ENCODE data around the gene PNLIPRP1.

The PNLIPRP1 gene

DNA sequence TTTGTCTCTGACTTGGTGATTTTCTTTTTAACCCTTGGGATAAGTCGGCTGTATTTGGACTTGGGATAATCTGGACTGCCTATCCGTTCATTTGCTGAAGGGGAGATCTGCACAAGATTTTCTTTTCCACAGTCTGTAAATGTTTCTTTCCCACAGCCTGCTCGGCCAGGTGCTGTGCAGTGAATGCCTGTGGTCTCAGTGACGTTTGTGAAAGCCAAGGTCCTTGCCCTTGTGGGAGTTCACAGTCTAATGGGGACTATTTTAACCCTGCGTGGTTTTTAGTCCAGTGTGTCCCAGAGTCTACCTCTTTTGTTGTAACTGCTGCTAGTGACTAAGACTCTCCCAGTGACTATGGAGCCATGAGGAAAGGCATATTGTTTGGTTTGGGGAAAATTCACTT lies 36.1 kb upstream of the PNLIPRP1 start:
- H3K36me3 ChIP-seq (ENCODE audit: insufficient read depth, insufficient read length, low read length): no peaks in the 10 kb centered on the region
- no peaks in the 10 kb centered on the region for H3K9me3 ChIP-seq (ENCODE audit: insufficient read depth, low read length)
- TF ChIP-seq SUZ12 (IDR thresholded peaks at IDR 0.05; ENCODE audit: extremely low read depth, insufficient read depth, insufficient read length) (no peak), ZNF274 (IDR thresholded peaks at IDR 0.05; ENCODE audit: low read depth, low read length) (no peak), YY1 (IDR thresholded peaks at IDR 0.05; ENCODE audit: insufficient read depth, insufficient read length) (no peak)
- no peak overlapping the region for H3K4me3 ChIP-seq (ENCODE audit: insufficient read length, low read depth)
- no peak overlapping the region for H3K9ac ChIP-seq (ENCODE audit: insufficient read length, low read depth)
- no peaks in the 10 kb centered on the region for H3K27me3 ChIP-seq (ENCODE audit: insufficient read depth, insufficient read length)
- H3K4me1 ChIP-seq (ENCODE audit: insufficient read depth, insufficient read length): no peaks in the 10 kb centered on the region
- no peak for DNase-seq (ENCODE audit: low read depth, low spot score)

DNA sequence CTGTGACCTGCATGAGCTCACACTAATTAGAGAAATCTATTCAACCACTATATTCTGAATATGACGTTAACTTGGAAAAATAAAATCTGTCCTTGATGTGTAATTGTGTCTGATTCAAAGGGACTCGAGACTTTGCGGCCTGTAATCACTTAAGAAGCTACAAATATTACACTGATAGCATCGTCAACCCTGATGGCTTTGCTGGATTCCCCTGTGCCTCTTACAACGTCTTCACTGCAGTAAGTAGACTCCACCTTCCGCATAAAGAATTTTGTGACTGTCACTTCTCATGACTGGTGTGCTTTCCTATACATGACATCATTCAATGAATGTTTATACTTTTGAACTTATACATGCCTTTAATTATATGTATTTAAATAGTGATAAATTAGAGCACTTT lies 34.9 kb upstream of the PNLIPRP1 start:
- Histone ChIP-seq H3K4me1 (ENCODE audit: insufficient read depth, insufficient read length) (no peaks in the 10 kb centered on the region), H3K27me3 (ENCODE audit: insufficient read depth, insufficient read length) (no peaks in the 10 kb centered on the region), H3K36me3 (ENCODE audit: insufficient read depth, insufficient read length, low read length) (no peaks in the 10 kb centered on the region), H3K9me3 (ENCODE audit: insufficient read depth, low read length) (no peaks in the 10 kb centered on the region), H3K9ac (ENCODE audit: insufficient read length, low read depth) (no peak overlapping the region), H3K4me3 (ENCODE audit: insufficient read length, low read depth) (no peak overlapping the region)
- no peak for DNase-seq (ENCODE audit: low read depth, low spot score)
- TF ChIP-seq YY1 (IDR thresholded peaks at IDR 0.05; ENCODE audit: insufficient read depth, insufficient read length) (no peak), SUZ12 (IDR thresholded peaks at IDR 0.05; ENCODE audit: extremely low read depth, insufficient read depth, insufficient read length) (no peak), ZNF274 (IDR thresholded peaks at IDR 0.05; ENCODE audit: low read depth, low read length) (no peak)

DNA sequence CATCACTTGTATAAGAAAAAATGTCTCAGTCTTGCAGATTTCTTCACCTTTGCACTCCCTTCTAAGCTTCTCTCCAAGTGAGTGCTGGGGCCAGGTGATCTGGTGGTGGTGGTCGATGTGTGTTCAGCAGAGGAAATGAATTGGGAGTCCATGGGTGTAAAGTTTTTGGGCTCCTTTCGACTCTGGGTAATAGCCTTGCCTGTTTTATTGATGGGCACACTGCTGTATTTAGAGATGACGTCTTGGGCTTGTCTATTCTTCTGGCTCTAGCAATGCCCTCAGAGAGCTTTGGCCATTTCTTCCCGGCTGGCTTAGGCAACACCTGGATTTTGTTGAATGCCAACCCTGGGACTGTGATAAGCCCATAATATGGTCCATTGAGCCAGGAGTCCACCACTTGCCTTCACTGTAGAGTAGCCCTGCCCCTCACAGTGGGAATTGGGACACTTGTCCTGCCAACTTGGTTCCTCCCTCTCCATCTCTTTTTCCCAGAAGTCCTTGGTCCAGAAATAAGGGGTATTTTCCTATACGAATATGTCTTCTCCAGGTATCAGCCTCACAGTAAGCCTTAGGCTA lies 33.4 kb upstream of the PNLIPRP1 start:
- H3K9ac ChIP-seq (ENCODE audit: insufficient read length, low read depth): no peak overlapping the region
- TF ChIP-seq ZNF274 (IDR thresholded peaks at IDR 0.05; ENCODE audit: low read depth, low read length): no peak
- no peak for TF ChIP-seq SUZ12 (IDR thresholded peaks at IDR 0.05; ENCODE audit: extremely low read depth, insufficient read depth, insufficient read length)
- no peak for TF ChIP-seq YY1 (IDR thresholded peaks at IDR 0.05; ENCODE audit: insufficient read depth, insufficient read length)
- no peak for DNase-seq (ENCODE audit: low read depth, low spot score)
- H3K27me3 ChIP-seq (ENCODE audit: insufficient read depth, insufficient read length): no peaks in the 10 kb centered on the region
- no peak overlapping the region for H3K4me3 ChIP-seq (ENCODE audit: insufficient read length, low read depth)
- H3K36me3 ChIP-seq (ENCODE audit: insufficient read depth, insufficient read length, low read length): no peaks in the 10 kb centered on the region
- no peaks in the 10 kb centered on the region for H3K4me1 ChIP-seq (ENCODE audit: insufficient read depth, insufficient read length)
- H3K9me3 ChIP-seq (ENCODE audit: insufficient read depth, low read length): no peaks in the 10 kb centered on the region

DNA sequence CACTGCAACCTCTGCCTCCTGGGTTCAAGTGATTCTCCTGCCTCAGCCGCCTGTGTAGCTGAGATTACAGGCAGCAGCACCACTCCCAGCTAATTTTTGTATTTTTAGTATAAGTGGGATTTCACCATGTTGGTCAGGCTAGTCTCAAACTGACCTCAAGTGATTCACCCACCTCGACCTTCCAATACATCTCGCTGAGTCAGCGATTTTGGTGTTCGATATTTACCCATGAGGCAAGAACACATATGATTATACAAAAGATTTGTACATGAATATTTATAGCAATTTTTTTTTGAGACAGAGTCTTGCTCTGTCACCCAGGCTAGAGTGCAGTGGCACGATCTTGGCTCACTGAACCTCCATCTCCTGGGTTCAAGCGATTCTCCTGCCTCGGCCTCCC lies 25.2 kb upstream of the PNLIPRP1 start:
- TF ChIP-seq ZNF274 (IDR thresholded peaks at IDR 0.05; ENCODE audit: low read depth, low read length) (no peak), SUZ12 (IDR thresholded peaks at IDR 0.05; ENCODE audit: extremely low read depth, insufficient read depth, insufficient read length) (no peak), YY1 (IDR thresholded peaks at IDR 0.05; ENCODE audit: insufficient read depth, insufficient read length) (no peak)
- no peaks in the 10 kb centered on the region for H3K4me1 ChIP-seq (ENCODE audit: insufficient read depth, insufficient read length)
- no peaks in the 10 kb centered on the region for H3K27me3 ChIP-seq (ENCODE audit: insufficient read depth, insufficient read length)
- no peak overlapping the region for H3K4me3 ChIP-seq (ENCODE audit: insufficient read length, low read depth)
- DNase-seq (ENCODE audit: low read depth, low spot score): no peak
- no peaks in the 10 kb centered on the region for H3K9me3 ChIP-seq (ENCODE audit: insufficient read depth, low read length)
- no peak overlapping the region for H3K9ac ChIP-seq (ENCODE audit: insufficient read length, low read depth)
- H3K36me3 ChIP-seq (ENCODE audit: insufficient read depth, insufficient read length, low read length): no peaks in the 10 kb centered on the region

DNA sequence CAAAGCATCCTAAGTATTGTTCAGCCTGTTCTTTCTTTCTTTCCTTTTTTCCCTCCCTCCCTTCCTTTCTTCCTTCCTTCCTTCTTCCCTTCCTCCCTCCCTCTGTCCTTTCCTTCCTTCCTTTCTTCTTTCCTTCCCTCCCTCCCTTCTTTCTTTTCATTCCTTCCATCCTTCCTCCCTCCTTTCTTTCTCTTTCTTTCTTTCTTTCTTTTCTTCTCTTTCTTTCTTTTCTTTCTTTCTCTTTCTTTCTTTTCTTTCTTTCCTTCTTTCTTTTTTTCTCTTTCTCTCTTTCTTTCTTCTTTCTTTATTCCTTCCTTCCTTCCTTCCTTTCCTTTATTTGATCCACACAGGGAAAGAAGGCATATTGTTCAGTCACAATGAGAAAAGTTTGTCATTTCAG lies 23.8 kb upstream of the PNLIPRP1 start:
- H3K4me1 ChIP-seq (ENCODE audit: insufficient read depth, insufficient read length): no peaks in the 10 kb centered on the region
- no peaks in the 10 kb centered on the region for H3K9me3 ChIP-seq (ENCODE audit: insufficient read depth, low read length)
- H3K27me3 ChIP-seq (ENCODE audit: insufficient read depth, insufficient read length): no peaks in the 10 kb centered on the region
- H3K36me3 ChIP-seq (ENCODE audit: insufficient read depth, insufficient read length, low read length): no peaks in the 10 kb centered on the region
- DNase-seq (ENCODE audit: low read depth, low spot score): no peak
- TF ChIP-seq ZNF274 (IDR thresholded peaks at IDR 0.05; ENCODE audit: low read depth, low read length): no peak
- TF ChIP-seq SUZ12 (IDR thresholded peaks at IDR 0.05; ENCODE audit: extremely low read depth, insufficient read depth, insufficient read length): no peak
- TF ChIP-seq YY1 (IDR thresholded peaks at IDR 0.05; ENCODE audit: insufficient read depth, insufficient read length): no peak
- H3K9ac ChIP-seq (ENCODE audit: insufficient read length, low read depth): no peak overlapping the region
- no peak overlapping the region for H3K4me3 ChIP-seq (ENCODE audit: insufficient read length, low read depth)

DNA sequence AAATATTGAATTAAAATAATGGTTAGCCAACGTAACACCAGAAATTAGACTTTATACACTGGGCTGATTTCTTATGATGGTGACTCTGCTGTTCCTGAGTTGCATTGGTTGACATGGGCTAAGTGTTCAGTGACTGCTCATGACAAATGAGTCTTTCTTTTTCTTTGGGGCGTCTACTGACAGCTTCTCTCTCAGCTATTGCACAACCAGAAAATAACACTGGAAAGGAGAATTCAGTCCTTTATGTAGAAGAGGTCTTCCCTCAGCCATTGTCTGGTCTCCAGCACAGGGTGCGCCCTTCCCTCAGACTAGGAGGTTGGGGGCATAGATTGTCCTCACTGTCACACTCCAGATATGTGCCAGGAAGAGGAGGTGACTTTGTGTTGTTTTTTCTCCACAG lies 23.4 kb upstream of the PNLIPRP1 start:
- H3K4me1 ChIP-seq (ENCODE audit: insufficient read depth, insufficient read length): no peaks in the 10 kb centered on the region
- no peak overlapping the region for H3K9ac ChIP-seq (ENCODE audit: insufficient read length, low read depth)
- TF ChIP-seq YY1 (IDR thresholded peaks at IDR 0.05; ENCODE audit: insufficient read depth, insufficient read length) (no peak), SUZ12 (IDR thresholded peaks at IDR 0.05; ENCODE audit: extremely low read depth, insufficient read depth, insufficient read length) (no peak), ZNF274 (IDR thresholded peaks at IDR 0.05; ENCODE audit: low read depth, low read length) (no peak)
- H3K4me3 ChIP-seq (ENCODE audit: insufficient read length, low read depth): no peak overlapping the region
- no peak for DNase-seq (ENCODE audit: low read depth, low spot score)
- H3K9me3 ChIP-seq (ENCODE audit: insufficient read depth, low read length): no peaks in the 10 kb centered on the region
- no peaks in the 10 kb centered on the region for H3K36me3 ChIP-seq (ENCODE audit: insufficient read depth, insufficient read length, low read length)
- no peaks in the 10 kb centered on the region for H3K27me3 ChIP-seq (ENCODE audit: insufficient read depth, insufficient read length)

DNA sequence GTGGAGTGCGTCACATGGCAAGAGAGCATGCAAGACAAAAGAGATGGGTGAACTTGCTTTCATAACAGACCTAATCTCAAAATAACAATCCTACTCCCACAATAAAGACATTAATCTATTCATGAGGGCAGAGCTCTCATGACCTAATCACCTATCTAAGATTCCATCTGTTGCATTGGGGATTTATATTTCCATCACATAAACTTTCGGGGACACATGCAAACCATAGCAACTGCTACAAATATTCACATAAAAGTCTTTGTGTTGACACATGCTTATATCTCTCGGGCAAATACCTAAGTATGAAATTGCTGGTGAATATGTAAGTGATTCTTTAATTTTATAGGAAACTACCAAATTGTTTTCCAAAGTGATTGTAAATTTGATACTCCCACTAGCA lies 16.0 kb upstream of the PNLIPRP1 start:
- H3K4me1 ChIP-seq (ENCODE audit: insufficient read depth, insufficient read length): no peaks in the 10 kb centered on the region
- no peaks in the 10 kb centered on the region for H3K36me3 ChIP-seq (ENCODE audit: insufficient read depth, insufficient read length, low read length)
- H3K27me3 ChIP-seq (ENCODE audit: insufficient read depth, insufficient read length): no peaks in the 10 kb centered on the region
- no peak overlapping the region for H3K9ac ChIP-seq (ENCODE audit: insufficient read length, low read depth)
- DNase-seq (ENCODE audit: low read depth, low spot score): no peak
- H3K4me3 ChIP-seq (ENCODE audit: insufficient read length, low read depth): no peak overlapping the region
- no peak for TF ChIP-seq YY1 (IDR thresholded peaks at IDR 0.05; ENCODE audit: insufficient read depth, insufficient read length)
- no peak for TF ChIP-seq ZNF274 (IDR thresholded peaks at IDR 0.05; ENCODE audit: low read depth, low read length)
- no peak for TF ChIP-seq SUZ12 (IDR thresholded peaks at IDR 0.05; ENCODE audit: extremely low read depth, insufficient read depth, insufficient read length)
- no peaks in the 10 kb centered on the region for H3K9me3 ChIP-seq (ENCODE audit: insufficient read depth, low read length)

All from NT2/D1 (cell line).